GM19328 (cell line): ENCODE measurements around the gene ASB5.

Experiments
- ATAC-seq: cut with Tn5 transposase; IDR thresholded peaks from one replicate; pipeline ENCODE4 v1.9.1; 2021; ENCODE audit warnings: mild to moderate bottlenecking, moderate library complexity; ENCODE audit not compliant: unreplicated experiment

Gene ASB5

DNA sequence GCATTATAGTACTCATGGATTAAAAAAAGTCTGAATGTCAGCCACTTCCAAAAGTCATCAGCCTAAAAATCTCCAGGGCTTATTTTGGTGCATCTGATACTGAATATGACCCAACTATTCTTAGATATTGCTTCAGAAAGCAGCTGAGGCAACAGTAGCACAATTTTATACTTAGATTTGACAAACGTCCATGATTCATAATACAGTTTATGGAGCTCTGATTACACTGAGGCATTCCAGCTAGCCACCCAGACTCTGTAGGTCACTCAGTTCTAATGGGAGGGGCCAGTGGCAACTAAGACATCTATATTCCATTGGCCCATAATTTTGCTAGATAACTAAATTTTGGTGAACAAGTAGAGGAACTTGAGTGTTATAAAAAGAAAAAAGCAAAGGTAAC, 84.0 kb downstream of the ASB5 start:
- ATAC-seq, result no peak
